ENCODE measurements around the gene GTPBP4. TPM values are rescaled to one million over a fixed set of nuclear protein-coding genes. Genes with fewer than 3 reads are reported as not detected.

Gene GTPBP4
- total RNA-seq, 1 experiment from 2014 or later = 62.5 TPM

- intact Hi-C loops (cut with micrococcal nuclease; ENCODE audit: unreplicated experiment) = no loop called here
- Histone ChIP-seq H3K27ac (no peak overlapping the region), H3K4me2 (no peak overlapping the region), H3K9me2 (ENCODE audit: insufficient read depth) (no peaks in the 10 kb centered on the region), H3K79me2 (ENCODE audit: low read depth) (peaks cover 27% of the 10 kb centered on the region), H4K20me1 (ENCODE audit: insufficient read depth) (peaks cover 41% of the 10 kb centered on the region), H3F3A (ENCODE audit: insufficient read depth, low read depth) (0 out of 2 replicates have a peak, but pooled peaks cover 12% of the 10 kb centered on the region), H3K4me1 (replicated peaks; ENCODE audit: insufficient read depth) (no peaks in the 10 kb centered on the region), H3K27me3 (ENCODE audit: insufficient read depth, low read depth) (no peaks in the 10 kb centered on the region), H3K4me3 (no peak overlapping the region), H3K9me3 (ENCODE audit: insufficient read depth, low read depth) (no peaks in the 10 kb centered on the region), H2AFZ (no peak overlapping the region), H3K36me3 (ENCODE audit: low read depth) (peaks cover 26% of the 10 kb centered on the region)
- ChIA-PET POLR2A (ENCODE audit: unreplicated experiment) (no interaction called here), CTCF (no interaction called here)
- DNase-seq = no peak
- BruUV-seq (replicated peaks) = no TSS peak
- TF ChIP-seq EZH2 (IDR thresholded peaks at IDR 0.05; ENCODE audit: low read depth) = no peak
- no peak for TF ChIP-seq CTCF (conservative IDR thresholded peaks at IDR 0.05)
These were observed 9.2 kb downstream of the GTPBP4 start for GRCh38 chr10:997266-998022.

- POLR2A ChIA-PET (ENCODE audit: unreplicated experiment) = no interaction called here
- H3K27ac ChIP-seq = no peak overlapping the region
- H3K9me3 ChIP-seq (ENCODE audit: insufficient read depth, low read depth) = no peaks in the 10 kb centered on the region
- no peaks in the 10 kb centered on the region for H3K9me2 ChIP-seq (ENCODE audit: insufficient read depth)
- no TSS peak for BruUV-seq (replicated peaks)
- H2AFZ ChIP-seq = no peak overlapping the region
- H3K4me3 ChIP-seq = no peak overlapping the region
- CTCF ChIA-PET = no interaction called here
- H3F3A ChIP-seq (ENCODE audit: insufficient read depth, low read depth) = 0 out of 2 replicates have a peak, but pooled peaks cover 3% of the 10 kb centered on the region
- peaks cover 17% of the 10 kb centered on the region for H3K79me2 ChIP-seq (ENCODE audit: low read depth)
- intact Hi-C loops (cut with micrococcal nuclease; ENCODE audit: unreplicated experiment) = no loop called here
- H4K20me1 ChIP-seq (ENCODE audit: insufficient read depth) = peaks cover 26% of the 10 kb centered on the region
- H3K36me3 ChIP-seq (ENCODE audit: low read depth) = peaks cover 27% of the 10 kb centered on the region
- no peak for DNase-seq
- TF ChIP-seq EZH2 (IDR thresholded peaks at IDR 0.05; ENCODE audit: low read depth) (no peak), CTCF (conservative IDR thresholded peaks at IDR 0.05) (no peak)
- no peaks in the 10 kb centered on the region for H3K27me3 ChIP-seq (ENCODE audit: insufficient read depth, low read depth)
- no peaks in the 10 kb centered on the region for H3K4me1 ChIP-seq (replicated peaks; ENCODE audit: insufficient read depth)
- H3K4me2 ChIP-seq = no peak overlapping the region
These were observed 14.3 kb downstream of the GTPBP4 start for GRCh38 chr10:1002425-1003006.

DNA sequence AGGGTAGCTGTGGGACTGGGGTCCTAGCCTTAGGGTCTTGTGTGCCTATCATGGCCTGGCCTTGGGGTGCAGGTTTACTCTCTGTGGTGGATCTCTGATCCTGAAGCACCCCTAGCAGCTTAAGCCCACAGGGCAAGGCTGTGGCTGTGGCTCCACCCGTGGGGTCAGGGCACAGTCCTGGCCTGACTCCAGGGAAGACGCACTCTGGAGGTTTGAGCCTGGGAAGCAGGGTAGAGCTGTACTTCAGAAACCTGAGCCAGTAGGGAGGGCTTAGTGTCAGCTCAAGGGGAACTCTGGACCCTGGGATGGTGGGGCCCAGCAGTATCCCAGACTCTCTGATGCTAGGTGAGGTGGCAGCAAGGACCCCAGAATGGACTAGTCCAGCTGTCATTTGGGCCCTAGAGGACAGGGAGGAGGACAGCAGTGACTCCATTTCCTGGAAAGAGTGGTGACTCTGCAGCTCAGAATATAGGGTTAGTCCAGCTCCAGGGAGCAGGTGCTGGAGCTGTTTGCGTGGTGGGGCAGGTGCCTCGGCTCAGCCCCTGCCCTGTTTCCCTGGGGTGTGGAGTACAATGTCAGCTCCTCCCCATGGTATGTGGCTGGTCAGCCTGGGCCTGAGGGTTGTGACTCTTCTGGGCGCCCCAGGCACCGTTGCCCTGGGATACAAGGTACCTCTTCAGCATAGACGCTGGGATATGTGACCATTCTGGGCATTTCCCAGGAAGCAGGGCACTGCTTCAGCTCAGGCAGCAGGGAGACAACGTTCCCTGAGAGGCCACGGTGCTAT lies 15.8 kb downstream of the GTPBP4 start:
- Histone ChIP-seq H3F3A (ENCODE audit: insufficient read depth, low read depth) (0 out of 2 replicates have a peak, but pooled peaks cover 3% of the 10 kb centered on the region), H3K9me3 (ENCODE audit: insufficient read depth, low read depth) (no peaks in the 10 kb centered on the region), H3K27ac (no peak overlapping the region), H3K9me2 (ENCODE audit: insufficient read depth) (no peaks in the 10 kb centered on the region), H3K4me3 (no peak overlapping the region), H3K27me3 (ENCODE audit: insufficient read depth, low read depth) (no peaks in the 10 kb centered on the region), H3K4me2 (no peak overlapping the region), H3K4me1 (replicated peaks; ENCODE audit: insufficient read depth) (no peaks in the 10 kb centered on the region), H2AFZ (no peak overlapping the region), H4K20me1 (ENCODE audit: insufficient read depth) (peaks cover 28% of the 10 kb centered on the region), H3K79me2 (ENCODE audit: low read depth) (peaks cover 17% of the 10 kb centered on the region), H3K36me3 (ENCODE audit: low read depth) (peaks cover 27% of the 10 kb centered on the region)
- no TSS peak for BruUV-seq (replicated peaks)
- TF ChIP-seq CTCF (conservative IDR thresholded peaks at IDR 0.05) (no peak), EZH2 (IDR thresholded peaks at IDR 0.05; ENCODE audit: low read depth) (no peak)
- CTCF ChIA-PET = no interaction called here
- intact Hi-C loops (cut with micrococcal nuclease; ENCODE audit: unreplicated experiment) = no loop called here
- POLR2A ChIA-PET (ENCODE audit: unreplicated experiment) = no interaction called here
- DNase-seq = no peak

Data from PC-9 (cell line).